Dermis blood vessel endothelial cell (primary cell): ENCODE measurements around the gene RAB11A. TPM values are rescaled to one million over a fixed set of nuclear protein-coding genes. Genes with fewer than 3 reads are reported as not detected.

Experiments
- DNase-seq: peaks from one replicate; pipeline ENCODE4 v3.0.0; 2010
- total RNA-seq: library from RNA; depleted of rRNA; stranded (reverse); fragments of >200 nt; gene quantifications from 2 replicates; pipeline ENCODE4 v1.2.3, GENCODE V29; 2014

Gene RAB11A
- total RNA-seq, 1 donor from 2014 or later, result 485 TPM

DNA sequence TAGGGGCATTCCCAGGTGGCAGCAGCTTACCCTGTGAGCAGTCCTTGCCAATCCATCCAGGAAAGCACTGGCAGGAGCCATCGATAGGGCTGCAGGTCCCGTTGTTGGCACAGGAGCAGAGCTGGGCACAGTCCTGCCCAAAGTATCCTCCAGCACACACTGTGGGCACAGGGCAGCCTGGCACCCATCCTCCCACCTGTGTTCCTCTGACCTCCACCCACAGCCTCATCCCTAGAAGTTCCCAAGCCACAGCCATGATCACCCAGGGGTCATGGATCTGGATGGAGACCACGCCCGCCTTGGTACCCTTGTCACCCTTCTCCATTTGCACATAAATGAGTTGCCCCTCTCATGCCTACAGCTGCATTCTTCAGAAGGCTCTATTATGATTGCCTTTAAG lies 48.6 kb downstream of the RAB11A start:
- DNase-seq, result no peak

DNA sequence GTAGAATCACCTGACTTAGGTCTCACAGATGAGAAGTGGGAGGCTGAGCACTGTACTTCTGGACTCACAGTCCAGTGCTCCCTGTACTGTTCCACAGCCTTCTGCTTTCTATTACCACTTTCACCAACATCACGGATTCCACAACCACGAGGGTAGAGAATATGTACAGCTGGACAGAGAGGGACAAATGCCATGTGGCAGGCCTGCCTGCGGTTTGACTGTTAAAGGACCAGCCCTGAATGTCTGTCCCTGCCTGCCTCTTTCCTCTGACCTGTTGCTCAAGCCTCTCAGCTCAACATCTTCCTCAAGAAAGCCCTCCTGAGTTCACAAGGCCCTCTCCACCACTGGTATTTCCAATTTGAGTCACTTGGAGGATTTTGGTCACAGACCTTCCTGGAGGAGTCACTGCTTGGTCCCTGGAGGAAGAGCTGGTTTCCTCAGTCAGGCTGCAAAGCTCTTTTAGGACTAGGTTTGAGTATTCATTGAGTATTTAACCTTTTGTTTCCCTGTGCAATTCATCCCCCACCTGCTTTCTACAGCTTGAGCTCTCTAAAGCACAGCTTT lies 49.1 kb downstream of the RAB11A start:
- DNase-seq, result no peak

DNA sequence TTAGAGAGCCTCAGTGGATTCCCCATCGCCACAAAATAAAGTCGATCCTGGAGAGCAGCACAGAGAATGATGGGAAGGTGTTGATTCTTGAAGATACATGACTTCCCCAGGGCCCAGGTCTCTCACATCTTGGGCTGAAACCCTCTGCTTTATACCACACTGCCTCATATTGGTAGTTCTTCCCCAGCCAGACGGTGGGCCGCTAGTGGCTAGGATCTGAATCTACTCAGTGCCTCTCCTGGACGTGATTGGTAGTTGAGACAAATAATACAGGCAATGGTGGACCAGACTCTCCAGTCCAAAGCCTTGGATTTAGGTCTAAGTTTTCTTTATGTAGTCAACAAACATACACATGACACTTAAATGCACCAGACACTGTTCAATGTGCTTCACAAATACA lies 49.7 kb downstream of the RAB11A start:
- no peak for DNase-seq

DNA sequence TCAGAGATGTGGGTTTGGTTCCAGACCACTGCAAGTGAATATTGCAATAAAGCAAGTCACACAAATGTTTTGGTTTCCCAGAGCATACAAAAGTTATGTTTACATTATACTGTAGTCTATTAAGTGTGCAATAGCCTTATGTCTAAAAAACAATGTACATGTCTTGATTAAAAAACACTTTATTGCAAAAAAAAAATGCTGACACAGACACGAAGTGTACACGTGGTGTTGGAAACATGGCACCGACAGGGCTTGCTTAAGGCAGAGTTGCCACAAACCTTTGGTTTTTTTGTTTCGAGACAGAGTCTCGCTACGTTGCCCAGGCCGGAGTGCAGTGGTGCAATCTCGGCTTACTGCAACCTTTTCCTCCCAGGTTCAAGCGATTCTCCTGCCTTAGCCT lies 50.1 kb downstream of the RAB11A start:
- no peak for DNase-seq

DNA sequence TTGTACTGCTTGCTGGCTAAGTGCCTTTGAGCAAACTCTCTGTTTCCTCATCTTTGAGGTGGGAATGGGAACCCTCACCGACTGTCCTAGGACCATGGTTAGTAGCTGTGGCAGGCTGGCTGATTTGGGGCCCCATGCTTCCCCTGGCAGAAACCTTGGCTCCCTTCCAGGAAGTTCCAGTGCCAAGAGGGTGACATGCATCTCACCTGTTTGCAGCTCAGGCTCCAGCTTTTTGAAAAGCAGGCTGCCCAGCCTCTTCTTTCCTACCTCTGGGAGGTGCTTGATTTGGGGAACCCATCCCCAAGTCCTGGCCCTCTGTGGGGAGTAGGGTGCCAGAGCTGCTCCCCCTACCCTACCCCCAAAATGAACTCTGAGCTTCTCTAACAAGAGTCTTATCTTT lies 50.8 kb downstream of the RAB11A start:
- no peak for DNase-seq

DNA sequence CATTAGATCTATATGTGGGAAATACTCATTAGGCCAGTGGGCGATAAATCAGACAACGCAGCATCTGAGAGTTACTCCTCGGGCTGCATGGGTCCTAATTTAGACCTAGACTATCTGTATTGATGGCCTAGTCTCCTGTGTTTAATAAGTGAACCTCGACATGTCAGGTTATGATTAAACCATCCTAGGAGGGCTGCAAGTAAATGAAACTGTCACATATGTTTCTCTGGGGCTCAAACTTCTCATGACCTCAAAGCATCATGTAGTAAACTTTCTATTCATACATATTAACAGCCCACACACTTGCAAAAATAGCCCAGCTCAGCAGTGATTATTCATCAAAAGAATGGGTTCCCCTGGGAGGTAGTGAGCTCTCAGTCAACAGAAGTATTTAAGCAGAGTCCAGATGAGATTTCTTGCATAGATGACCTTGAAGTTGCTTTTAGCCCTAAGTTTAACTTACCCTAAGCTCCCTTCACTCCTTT lies 51.6 kb downstream of the RAB11A start:
- no peak for DNase-seq

DNA sequence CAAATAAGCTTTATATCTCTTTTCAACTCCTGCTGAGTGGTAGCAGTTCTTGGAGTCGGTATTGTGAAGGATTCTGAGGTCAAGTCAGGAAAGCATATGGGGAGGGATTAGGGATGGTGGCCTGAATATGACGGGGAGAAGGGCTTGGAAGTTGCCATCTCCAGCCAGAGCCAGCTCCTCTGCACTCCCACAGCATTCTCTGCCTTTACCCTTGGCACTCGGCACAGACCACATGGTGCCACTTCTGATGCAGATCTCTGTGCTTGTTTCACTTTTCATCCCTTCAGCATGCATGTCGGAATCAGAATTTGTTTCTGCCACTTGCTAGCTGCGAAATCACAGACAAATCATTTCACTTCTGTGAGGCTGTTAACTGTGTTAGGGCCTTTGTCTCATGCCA lies 52.5 kb downstream of the RAB11A start:
- no peak for DNase-seq

DNA sequence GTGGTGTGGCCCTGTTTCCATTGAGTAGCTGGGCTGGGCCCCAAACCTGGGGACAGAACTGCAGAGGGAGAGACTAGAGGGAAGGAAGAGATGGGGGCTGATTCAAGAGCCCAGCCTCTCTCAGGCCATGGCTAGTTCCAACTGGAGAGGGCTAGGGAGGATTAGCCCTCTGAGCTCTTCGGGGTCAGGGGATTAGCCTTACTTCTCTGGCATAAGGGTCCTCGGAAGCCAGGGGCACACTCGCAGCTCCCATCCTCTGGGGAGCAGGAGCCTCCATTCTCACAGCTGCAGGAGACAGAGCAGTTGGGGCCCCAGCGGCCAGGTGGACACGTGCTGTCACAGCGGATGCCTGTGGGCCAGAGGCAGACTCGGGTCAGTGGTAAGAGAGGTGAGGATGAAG lies 53.3 kb downstream of the RAB11A start:
- no peak for DNase-seq

DNA sequence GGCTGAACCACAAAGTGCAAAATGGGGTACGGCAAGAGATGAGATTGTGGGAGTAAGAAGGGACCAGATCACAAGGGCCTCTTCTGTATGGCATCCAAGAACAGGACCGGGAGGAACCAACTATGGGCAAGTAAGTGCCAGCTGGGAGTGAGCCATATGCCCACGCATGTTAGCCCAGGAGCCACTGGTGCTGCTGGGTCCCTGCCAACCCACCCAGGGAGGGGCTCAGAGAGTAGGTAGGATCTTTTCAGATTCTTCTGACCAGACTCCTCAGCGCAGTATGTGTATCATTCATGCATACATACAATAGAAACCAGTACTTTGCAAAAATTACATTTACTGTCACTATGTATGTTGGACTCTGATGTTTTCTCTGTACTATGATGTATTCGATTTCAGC lies 54.0 kb downstream of the RAB11A start:
- no peak for DNase-seq

DNA sequence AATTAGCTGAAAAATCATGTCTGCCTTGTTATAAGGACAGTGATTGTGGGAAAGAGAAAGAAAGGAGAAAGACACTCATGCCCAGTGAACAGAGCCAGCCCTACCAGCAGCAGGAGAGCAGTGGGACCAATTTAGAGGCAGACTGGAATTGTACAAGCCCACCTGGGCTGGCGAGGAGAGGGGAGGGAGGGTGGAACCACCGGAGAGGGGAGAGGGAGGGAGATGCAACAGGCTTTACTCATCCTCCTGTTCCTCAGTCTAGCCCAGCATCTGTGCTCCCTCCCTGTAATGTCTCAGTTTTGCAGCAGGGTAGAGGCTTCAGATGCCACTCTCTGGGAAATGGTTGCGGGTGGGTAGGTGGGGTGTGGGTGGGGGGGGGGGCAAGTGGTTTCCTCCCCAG lies 54.7 kb downstream of the RAB11A start:
- DNase-seq, result no peak

DNA sequence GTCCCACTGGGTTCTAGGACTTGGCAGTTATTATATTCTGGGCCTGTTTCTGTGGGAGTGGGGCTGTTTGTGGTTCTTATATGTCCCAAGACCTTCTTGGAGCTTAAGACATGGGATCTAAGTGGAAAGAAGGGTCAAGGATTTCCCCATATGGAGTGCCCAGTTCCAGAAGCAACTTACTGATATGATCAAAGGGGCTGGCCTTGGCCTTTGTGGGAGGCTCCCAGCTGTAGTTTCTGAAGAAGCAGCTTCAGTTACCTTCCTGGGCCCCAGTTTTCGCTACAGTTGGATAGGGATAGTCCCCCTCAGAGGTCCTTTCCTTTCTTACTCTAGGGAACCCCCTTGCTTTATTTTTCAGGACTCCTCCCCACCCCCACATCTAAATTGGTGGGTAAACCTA lies 56.0 kb downstream of the RAB11A start:
- DNase-seq, result no peak

DNA sequence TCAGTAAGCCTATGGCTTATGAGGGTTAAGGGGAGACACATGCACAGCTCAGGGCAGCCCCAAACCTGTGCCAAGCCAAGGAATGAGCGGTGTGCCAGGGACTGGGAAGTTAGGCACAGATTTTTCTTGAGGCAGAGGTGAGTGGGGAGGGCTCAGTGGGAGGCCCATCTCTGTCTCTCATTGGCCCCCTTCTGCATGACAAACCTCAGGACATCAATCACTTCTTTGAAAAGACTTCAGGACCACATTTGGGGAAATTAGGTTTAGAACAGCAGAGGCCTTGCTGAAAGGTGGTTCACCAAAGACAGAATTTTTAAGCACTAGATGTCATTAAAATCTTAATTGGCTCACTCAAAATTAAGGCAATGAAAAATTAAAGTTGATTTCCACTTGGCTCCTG lies 57.2 kb downstream of the RAB11A start:
- DNase-seq, result no peak

DNA sequence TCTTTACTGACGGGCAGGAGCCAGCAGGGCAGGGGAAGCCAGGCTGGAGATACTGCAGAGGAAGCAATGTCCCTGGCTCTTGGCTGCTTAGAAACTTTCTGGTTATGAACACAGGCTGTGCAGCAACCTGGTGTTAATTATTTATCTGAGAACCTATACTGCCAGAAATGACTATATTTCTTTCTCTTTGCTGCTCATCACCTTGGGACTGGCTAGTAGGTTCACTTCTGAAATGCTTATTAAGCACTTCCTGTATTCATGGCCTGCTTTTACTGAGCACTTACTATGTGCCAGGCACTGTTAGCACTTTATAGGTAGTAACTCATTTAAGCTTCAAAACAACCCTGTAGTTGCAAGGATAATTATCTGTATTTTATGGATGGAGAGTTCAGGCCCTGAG lies 57.6 kb downstream of the RAB11A start:
- no peak for DNase-seq

DNA sequence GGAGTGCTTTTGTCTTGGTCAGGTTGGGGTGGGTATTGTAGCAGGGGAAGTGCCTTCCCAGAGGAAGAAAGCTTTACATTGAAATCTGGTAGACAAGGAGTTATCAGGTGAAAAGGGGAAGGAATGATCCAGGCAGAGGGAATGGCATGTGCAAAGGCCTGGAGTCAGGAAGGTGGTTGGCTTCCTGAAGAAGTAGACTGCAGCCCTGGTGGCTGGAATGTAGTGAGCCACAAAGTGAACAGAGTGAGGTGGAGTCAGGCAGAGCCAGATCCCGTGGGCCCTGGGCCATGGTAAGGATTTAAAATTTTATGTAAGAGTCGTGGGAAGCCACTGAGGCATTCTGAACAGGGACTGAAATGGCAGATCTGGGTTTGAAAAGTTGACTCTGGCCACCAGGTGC lies 58.3 kb downstream of the RAB11A start:
- no peak for DNase-seq

DNA sequence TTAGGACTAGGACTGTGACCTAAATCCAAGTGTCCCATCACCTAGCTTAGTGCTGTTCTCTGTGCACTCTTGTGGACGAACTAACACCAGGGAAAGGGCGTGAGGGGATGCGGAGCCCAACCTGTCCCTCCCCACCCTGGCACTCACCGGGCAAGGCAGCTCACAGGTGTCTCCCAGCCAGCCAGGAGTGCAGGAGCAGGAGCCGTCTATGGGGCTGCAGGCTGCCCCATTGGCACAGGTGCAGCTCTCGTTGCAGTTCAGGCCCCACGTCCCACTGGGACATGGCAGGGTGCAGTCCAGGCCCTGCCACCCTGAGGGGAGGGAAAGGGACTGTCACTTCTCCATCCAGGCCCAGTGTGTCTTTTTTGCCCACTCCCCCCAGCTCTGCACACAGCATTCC lies 60.3 kb downstream of the RAB11A start:
- DNase-seq, result no peak

DNA sequence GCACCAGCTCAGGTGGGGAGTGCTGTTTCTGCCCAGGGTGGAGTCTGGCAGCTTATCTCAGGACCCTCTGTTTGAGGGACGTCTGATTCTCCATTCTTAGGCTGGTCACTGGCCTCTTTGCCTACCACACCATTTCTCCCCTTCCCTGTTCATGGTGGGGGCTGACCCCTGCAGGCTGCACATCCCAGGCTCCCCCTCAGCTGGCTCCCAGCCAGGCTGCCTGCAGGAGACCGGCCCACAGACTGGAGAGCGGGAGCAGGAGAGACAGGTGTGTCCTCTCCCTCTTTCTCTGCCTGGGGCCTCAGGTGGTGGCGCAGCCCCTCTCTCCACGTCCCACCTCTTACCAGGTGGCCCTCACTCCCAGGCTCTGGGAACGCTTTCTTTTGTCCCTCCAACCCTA lies 60.8 kb downstream of the RAB11A start:
- DNase-seq, result no peak

DNA sequence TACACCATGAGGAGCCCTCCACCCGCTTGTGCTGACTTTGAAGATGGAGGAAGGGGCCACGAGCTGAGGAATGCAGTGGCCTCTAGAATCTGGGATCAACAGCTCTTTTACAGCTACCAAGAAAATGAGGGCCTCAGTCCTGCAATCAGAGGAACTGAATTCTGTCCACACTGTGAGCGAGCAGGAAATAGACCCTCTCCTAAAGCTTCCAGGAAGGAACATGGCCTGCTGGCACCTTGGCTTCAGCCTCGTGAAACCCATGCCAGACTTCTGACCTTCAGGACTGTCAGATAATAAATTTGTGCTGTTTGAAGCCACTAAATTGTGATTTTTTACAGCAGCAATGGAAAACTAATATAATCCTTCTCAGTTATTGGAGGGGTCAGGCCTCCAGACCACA lies 61.9 kb downstream of the RAB11A start:
- no peak for DNase-seq

DNA sequence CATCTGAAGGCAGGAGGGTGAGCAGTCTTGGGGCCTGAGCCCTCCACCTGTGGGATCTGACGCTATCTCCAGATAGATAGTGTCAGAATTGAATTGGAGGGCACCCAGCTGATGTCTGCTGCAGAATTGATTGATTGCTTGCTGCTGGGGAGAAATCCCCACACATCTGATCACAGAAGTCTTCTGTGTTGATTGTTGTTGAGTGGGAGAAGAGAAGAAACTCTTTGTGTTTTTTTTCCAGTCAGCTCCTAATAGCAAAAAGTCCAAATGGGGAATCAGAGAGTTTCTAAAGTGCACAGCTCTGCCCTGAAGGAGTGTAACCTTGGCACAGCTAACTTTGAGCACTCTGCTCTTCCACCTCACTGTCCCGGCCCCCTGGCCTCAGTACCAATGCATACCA lies 66.1 kb downstream of the RAB11A start:
- no peak for DNase-seq

DNA sequence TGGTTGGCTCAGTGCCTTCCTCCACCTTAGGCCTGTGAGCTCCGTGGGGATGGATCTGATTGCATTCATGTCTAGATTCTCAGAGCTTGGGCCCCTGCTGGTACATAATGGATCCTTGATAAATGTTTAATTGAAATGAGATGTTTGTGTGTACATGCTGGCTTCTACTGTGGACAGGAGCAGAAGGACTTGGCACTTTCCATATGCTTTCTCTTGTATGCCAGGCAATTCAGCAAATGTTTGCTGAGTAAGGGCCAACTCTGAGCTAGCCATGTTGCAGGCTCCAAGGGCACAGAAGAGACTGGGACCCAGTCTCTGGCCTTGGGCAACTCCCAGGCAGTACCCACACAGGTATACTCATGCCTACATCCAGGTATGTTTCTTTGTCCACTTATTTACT lies 67.0 kb downstream of the RAB11A start:
- no peak for DNase-seq

DNA sequence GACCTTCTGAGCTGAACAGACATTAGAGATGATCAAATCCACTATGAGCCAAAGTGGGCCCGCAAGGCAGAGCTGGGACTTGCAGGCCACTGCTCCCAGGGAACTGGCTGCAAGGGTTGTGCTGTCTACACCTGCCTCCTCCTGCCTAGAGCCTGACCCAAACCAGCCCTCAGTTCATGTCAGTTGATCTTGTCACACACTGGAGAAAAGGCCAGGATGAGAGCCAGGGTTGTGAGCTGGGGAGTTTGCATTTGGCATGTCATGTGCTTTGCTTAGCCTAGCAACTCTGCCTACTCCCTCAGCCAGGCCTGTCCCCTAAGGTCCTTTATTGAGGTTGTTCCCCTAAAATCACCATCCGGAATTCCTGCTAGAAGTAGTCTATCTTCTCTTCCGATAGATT lies 67.8 kb downstream of the RAB11A start:
- DNase-seq, result no peak

DNA sequence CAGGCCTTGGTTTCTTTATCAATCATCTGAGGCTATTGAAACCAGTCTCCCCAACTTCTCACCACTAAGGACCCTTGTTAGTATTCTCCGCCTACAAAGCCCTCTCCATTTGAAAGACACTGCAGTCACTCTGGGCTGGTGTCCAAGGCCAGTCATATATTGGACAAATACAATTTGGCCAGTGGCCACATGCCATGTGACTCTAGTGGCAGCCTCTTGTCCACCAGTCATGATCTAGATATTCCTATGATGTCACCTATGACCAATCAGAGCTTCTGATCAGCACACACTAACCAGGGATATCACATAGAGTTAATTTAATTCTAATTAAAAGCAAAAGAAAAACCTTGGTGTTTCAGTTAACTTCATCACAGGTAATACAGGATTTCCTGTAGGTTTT lies 68.2 kb downstream of the RAB11A start:
- peak; percentile 41 for DNase-seq

DNA sequence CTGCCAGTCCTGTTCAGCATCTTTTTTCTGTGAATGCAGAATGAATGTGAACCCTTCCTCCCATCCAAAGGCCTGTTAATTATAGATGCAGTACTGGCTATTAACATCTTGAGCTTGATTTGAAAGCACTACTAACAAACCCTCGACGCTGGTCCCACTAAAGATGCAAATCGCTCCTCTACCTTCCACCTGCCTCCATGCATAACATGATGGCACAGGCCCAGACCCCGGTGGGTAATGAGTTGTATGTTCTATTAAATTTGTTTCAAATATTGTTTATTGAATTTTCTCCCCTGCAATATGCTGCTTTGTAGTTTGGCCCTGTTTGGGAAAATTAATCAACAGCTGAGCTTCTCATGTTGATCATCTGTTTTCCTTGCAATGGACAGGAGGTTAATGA lies 69.3 kb downstream of the RAB11A start:
- no peak for DNase-seq

DNA sequence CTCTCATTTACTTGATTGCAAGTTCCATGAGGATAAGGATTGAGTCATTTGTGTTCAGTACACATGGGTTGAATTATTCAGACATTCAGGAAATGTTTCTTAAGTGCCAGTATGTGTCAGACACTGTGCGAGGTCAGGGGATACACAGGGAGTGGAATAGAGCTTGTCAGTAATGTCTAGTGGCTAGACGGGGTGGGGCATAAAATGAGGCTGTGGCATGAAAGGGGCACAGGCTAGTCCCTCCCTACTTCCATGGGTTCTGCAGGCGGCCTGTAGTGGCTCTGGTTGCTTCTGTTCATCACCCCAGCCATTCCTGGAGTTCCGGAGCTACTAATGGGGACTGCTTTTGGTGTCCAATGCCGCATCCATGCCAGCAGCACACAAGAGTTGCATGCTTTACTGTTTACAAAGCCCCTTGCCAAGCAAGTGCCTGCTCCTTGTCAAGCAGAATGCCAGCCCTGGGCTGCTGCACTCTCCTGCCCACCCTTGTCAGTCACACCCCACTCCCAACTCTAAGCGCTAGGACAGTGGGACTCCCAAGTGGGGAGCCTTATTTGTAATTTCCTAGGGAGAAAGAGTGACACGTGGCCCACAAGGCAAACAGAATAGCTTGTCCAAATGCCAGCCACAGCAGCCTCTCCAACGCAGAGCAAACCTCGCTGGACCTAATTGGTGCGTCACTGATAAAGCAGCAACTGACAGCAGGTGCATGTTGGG lies 70.8 kb downstream of the RAB11A start:
- DNase-seq, result peak; percentile 76

DNA sequence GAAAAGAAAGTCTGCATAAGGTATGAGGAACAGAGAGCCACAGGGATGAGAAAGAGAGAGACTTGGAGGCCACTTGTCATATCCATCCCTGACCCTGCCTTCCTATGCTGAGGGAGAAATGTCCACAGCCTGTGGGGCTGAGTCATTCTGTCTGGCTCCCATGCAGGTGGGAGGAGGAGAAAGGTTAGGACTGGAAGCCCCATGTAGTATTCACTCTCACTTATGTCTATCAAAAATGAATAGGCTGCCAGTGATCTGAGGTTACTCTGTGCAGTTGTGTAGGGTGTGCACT lies 71.3 kb downstream of the RAB11A start:
- peak; percentile 14 for DNase-seq
